Hepatic stellate cell (primary cell): ENCODE results near the gene SPAG17.

ENCODE experiments used
- DNase-seq: peaks from one replicate; pipeline ENCODE4 v3.0.0; 2011; ENCODE audit warnings: low spot score

SPAG17 gene

GRCh38 chr1:118075116-118075515, 109.9 kb downstream of the SPAG17 start:
- DNase-seq: no peak

- no peak for DNase-seq
Measured at GRCh38 chr1:118073648-118074435, 111.2 kb downstream of the SPAG17 start.

GRCh38 chr1:118049981-118050380, 135.0 kb downstream of the SPAG17 start:
- DNase-seq: no peak

GRCh38 chr1:118047650-118048224, 137.3 kb downstream of the SPAG17 start:
- DNase-seq: no peak

DNA sequence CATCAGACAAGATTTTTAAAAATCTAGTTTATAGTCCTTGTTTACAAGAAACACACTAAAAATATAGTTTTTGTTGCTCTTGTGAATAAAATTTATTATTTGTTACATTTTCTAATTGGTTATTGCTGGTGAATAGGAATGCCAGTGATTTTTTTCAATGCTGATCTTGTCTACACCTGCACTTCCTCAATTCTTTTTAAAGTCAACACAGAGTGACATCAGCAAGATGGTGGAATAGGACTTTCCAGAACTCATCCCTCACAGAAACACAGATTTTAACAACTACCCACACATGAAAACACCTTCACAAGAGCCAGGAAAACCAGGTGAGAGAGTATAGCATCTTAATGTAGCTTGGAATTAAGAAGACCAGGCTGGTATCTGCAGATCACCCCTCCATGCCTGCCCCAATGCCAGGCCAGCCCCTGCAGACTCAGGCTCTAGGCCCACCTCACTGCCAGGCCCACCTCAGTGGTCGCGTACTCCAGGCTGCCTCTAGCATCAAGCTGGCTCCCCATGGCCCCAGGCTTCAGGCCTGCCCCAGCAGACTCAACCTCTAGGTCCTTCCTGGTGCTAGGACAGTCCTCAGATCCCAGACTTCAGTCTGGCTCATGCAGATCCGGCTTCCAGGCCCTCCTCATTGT, 137.9 kb downstream of the SPAG17 start:
- no peak for DNase-seq

GRCh38 chr1:118043624-118044023, 141.4 kb downstream of the SPAG17 start:
- no peak for DNase-seq

DNA sequence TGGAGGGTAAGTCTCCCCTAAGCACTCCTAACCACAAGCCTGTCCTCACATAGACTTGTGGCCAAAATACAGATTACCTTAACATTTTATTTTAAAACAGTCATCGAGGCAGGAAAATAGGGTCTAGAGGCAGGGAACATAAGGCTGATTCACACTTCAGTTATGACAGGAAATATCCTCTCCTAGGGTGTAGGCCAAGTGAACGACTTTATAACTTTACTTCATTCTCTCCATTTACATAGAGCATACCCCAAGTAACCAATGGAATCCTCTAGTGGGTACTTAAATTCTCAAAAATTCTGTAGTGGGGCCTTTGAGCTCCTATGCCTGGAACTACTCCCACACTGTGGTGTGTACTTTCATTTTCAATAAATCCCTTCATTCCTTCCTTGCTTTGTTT, 142.5 kb downstream of the SPAG17 start:
- DNase-seq: no peak

- no peak for DNase-seq
Measured at GRCh38 chr1:118039170-118039569, 145.9 kb downstream of the SPAG17 start.

GRCh38 chr1:118032883-118033282, 152.1 kb downstream of the SPAG17 start:
- DNase-seq: no peak

DNA sequence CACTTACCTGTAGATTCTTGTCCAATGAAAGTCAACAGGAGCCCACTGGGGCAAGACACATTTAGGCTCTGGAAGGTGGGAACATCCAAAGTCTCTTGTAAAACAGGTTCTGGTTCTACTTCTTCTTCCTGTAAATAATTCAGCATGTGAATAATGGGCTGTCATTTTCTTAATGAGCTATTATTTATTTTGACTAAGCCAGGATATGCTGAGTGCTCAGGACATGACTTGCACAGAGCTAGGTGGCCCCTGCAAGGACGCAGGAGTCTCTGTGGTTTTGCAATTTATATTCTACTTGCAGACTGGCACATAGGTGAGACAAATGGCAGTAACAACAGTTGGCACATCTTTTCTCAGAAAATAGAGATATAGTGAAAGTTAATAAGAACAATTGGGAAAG, 156.8 kb downstream of the SPAG17 start:
- no peak for DNase-seq

DNA sequence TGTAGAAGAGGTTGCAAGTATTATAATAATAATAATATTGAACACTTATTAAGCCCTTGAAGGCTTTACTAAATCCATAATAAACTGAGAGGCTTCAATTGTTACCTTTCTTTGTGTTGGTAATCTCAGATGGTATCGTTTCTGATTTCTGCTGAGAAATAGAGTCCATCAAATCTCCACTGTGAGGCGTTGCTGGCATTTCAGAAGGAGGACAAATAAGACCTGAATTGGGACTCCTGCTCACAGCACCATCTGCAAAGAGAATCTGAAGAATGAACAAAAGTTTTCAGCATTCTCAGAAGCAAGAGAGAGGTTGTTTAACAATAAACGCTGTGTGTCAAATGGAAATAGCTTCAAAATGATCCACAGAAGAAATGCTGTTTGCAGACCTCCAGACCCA, 161.8 kb downstream of the SPAG17 start:
- DNase-seq: no peak

DNA sequence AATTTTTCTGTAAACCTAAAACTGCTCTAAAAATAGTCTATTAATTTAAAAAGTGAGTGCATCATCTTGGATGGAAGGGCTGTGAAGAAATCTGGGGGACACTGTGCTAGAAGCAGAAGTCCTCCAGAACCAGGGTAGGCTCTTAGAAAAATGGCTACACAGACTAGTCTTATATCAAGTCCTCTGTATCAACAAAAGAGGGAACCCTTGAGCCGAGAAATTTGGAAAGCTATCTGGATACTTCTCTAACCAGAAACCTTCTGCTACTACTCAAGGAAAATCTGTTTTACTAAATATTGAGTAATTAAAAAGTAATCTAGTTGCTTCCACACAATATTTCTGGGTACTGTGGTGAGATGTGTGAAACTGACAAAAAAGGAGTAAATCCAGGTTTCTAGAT, 163.4 kb downstream of the SPAG17 start:
- no peak for DNase-seq

DNA sequence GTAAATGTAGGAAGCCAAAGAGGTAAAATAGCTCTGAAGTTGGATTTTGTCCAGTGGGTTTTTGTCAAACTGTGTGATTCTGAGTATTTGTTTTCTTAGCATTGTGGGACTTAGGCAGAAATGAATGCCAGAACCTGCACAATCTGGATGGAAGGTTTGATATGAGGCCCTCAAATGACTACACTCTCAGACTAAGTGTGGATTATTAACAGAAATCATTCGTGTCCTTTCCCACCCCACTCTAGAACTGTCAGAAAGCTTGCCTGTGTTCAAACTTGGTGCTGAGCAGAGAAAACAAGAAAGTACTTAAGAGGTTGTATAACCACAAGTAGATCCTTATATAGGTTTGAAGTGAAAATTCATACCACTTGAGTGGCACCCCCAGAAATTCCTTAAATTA, 167.0 kb downstream of the SPAG17 start:
- no peak for DNase-seq

GRCh38 chr1:118013938-118014337, 171.1 kb downstream of the SPAG17 start:
- no peak for DNase-seq

DNA sequence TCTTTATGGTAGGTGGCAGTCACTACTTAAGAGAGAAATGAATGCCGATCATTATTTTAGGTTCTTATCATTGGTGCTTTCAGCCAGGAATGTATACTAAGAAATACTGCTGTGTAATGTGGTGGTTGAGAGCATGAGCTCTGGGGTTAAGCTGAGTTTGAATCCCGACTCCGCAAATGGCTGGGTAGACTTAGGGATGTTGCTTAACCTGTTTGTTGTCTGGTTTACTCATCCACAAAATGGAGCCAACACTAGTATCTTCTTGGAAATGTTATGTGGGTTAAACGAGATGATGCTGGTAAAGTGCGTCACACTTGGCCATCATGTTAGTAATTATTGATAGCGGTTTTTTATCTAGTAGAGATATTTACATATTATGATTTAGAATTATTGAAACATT, 171.7 kb downstream of the SPAG17 start:
- DNase-seq: no peak

DNA sequence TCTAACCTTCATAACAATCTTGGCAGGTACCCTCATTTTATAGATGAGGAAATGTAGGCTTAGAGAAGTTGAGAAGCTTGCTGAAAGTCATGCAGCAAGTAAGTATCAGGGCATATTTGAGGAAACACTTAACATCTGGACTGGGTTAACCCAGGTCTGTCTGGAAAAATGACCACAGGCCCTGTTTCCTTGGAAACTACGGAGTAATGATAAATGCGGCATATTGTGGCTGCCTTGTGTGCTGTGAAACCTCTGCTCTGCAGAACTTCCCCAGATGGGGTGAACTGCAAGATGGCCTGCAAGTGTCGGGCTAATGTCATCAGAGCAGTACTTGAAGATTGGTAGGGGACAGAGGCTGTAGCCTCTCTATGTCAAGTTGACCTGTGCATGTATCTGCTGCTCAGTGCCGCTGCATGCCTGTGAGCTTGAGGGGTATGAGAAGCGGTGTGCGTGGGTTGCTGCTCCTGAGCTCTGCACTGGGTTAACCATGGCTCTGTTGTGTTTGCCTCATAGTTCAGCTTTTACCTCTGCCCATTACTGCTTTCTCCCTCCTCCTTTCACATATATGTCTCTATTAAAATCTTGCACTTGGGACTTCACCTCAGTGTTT, 172.4 kb downstream of the SPAG17 start:
- DNase-seq: no peak

DNA sequence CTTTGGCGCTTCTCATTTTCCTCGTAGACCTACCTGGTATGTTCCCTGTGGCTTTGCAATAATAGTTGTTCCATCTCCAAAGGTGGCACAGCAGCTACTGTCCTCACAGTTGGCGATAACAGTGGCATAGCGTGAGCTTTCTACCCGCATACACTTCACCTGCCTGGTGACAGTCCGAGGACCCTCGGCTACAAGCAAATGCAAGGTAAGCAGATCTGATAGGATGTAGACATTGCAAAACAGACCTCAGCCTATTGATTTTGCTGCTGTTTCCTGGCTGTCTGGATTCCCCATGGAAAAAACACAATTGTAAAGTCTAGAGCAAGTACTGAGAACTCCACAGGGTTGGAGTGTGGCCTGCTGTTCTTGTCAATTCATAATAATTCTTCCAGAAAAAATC, 177.0 kb downstream of the SPAG17 start:
- no peak for DNase-seq

DNA sequence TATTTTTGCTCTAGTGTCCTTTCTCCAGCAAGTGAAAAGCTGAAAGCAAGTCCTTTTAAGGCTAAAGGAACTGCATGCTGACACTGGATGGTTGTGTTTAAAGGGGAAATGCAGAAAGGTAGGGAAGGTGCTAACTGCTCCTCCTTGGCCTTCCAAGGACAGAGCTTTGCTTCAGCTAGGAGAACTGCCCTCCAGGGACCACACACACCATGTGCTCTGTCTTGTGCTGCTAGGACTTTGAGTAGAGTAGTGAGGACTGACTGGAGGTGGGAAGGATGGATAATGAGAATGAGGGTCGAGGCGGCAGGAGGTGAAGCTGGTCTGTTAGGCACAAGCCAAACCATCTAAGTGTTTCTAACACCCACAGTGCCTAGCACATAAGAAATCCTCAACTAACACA, 177.6 kb downstream of the SPAG17 start:
- DNase-seq: no peak

DNA sequence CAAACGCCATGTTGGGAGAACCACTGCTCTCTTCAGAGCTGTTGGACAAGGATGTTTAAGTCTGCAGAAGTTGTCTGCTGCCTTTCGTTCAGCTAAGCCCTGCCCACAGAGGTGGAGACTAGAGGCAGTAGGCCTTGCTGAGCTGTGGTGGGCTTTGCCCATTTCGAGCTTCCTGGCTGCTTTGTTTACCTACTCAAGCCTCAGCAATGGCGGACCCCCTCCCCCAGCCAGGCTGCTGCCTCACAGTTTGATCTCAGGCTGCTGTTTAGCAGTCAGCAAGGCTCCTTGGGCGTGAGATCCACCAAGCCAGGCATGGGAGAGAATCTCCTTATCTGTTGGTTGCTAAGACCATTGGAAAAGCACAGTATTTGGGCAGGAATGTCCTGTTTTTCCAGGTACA, 180.7 kb downstream of the SPAG17 start:
- DNase-seq: no peak

DNA sequence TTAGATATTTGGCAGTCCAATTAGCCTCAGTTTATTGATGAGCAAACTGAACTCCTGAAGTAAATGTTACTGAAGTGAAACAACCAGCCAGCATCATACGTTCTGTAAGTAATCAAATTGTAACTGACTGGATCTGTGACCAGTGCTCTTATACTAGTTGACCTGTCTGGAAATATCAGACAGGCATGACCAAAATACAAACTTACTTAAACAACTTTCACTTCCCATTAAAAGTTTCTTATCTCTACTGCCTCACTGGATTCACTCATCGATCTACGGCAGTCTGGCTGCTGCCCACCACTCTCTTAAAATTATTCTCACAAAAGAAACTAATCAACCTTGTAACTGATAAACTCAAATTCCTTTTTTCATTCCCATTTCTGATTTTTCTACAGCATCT, 199.1 kb downstream of the SPAG17 start:
- no peak for DNase-seq

DNA sequence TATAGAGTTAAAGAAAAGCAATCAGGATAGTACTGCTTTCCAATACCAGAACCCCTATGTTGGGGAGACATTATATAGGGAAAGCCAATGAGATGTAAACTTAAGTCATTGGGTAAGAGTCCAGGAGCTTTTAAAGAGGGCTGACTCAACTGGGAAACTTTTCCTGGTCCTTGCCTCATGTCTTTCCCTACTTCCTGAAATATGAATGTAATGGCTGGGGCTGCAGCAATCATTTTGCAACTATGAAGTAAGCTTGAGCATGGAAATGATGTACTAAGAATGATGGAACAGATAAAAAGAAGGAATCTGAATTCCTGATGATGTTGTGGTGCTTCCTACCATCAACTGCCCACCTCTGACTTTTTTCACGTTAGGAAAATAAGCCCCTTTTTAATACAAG, 199.8 kb downstream of the SPAG17 start:
- no peak for DNase-seq

- DNase-seq: no peak
Measured at GRCh38 chr1:117981455-117982192, 203.4 kb downstream of the SPAG17 start.
